LNCAP (cell line): ENCODE results near the gene SMC2.

Experiments
- TF ChIP-seq, protein P1 (sequence below): fragments of 450-650 bp; IDR thresholded peaks from 2 replicates; pipeline ENCODE4 v1.5.1; 2017; ENCODE audit warnings: mild to moderate bottlenecking

The SMC2 gene

DNA sequence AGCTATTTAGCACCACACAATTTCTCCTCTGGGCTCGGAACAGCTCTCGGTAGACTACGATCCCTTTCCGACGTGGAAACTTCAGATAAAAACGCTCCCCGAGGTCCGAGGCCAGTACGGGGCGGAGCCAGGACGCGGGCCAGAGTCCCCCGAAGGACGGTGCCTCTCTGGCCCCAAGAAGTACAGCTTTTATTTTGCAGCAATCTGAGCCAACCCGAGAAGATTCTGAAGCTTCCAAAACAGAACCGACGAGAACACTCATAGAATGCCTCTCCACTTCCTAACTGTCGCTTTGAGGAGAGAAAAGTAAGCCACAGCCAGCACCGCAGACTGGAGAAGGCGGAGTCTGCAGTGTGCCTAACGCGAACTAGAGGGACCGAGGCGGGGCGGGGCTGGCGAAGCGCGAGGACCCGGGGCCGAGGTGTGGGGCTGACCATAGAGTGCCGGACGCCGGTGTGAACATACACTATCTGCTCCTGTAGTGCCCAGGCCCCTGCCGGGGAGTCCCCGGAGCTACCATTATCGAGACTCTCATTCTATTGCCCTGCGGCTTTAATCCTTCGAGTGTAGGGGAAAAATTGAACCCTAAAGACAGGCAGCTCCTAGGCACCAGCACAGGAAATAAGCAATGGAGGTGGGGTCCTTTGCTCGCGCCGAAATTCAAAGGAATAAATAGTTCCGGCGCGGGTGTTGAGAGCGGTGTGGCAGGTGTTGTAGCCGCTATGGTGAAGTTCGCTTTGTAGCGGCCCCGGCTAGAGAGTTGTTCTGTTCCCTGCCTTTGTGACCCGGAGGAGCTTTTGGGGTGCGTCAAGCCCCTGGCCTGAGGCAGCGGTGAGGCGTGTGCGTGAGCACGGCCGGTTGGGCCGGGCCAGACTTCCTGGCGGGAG lies at the start of gene SMC2:
Gene SMC2 (plus strand): TSS at position 663 of the 887 bp plus-strand sequence. CDS start 1,076 bp downstream, outside the sequence.
- TF ChIP-seq, protein P1, sequence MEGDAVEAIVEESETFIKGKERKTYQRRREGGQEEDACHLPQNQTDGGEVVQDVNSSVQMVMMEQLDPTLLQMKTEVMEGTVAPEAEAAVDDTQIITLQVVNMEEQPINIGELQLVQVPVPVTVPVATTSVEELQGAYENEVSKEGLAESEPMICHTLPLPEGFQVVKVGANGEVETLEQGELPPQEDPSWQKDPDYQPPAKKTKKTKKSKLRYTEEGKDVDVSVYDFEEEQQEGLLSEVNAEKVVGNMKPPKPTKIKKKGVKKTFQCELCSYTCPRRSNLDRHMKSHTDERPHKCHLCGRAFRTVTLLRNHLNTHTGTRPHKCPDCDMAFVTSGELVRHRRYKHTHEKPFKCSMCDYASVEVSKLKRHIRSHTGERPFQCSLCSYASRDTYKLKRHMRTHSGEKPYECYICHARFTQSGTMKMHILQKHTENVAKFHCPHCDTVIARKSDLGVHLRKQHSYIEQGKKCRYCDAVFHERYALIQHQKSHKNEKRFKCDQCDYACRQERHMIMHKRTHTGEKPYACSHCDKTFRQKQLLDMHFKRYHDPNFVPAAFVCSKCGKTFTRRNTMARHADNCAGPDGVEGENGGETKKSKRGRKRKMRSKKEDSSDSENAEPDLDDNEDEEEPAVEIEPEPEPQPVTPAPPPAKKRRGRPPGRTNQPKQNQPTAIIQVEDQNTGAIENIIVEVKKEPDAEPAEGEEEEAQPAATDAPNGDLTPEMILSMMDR = no peak

DNA sequence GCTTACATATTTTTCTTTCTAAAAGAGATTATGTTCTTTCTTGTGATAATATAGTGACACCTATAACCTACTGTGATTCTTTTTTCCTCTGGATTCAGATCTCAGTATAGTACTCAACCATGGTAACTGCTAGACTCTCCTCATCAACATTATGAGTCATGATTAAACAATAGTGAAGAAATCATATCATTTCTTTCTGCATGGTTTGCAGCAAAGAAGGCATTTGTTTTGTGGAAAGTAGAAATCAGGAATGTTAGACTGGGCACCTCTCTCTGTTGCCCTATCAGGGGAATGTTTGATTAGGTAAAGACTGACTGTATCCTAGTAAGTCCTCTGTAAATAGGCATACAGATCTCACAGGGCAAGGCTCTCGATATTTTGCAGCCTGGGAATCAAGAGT lies 25.6 kb upstream of the SMC2 start:
- TF ChIP-seq, protein P1 = no peak

DNA sequence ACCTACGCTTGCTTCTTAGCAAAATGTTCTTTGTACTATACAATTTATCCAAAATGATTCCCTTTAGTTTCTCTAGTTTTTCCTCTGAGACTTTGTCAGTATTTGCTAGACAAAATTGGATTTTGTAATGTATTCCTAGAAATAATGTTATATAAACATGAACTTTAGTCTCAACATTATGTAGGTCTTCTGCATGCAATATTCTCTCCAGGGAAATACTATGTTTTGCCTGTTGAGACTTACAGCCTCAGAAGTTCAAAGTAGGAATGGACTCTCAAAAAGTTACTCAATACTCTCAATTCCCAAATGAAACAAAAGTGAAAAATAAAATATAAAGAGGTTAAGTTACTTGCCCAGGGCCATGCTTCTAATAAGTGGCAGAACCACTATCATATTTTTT lies 24.8 kb upstream of the SMC2 start:
- TF ChIP-seq, protein P1 = no peak

DNA sequence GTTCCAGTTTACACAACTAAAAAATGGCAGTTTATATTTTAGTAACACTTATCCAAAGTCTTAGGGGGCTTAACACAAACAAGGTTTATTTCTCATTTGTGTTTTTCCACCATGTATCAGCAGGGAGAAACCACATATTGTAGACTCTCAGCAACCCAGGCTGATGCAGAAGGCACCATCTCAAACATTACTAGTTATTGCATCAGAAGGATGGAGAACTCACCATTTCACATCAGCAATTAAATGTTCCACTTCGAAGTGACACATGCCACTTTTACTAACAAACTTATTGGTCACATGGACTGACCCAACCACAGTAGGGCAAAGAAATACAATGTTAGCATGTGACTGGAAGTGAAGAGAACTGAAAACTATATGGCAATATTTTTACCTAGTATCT lies 22.5 kb upstream of the SMC2 start:
- TF ChIP-seq, protein P1 = no peak

DNA sequence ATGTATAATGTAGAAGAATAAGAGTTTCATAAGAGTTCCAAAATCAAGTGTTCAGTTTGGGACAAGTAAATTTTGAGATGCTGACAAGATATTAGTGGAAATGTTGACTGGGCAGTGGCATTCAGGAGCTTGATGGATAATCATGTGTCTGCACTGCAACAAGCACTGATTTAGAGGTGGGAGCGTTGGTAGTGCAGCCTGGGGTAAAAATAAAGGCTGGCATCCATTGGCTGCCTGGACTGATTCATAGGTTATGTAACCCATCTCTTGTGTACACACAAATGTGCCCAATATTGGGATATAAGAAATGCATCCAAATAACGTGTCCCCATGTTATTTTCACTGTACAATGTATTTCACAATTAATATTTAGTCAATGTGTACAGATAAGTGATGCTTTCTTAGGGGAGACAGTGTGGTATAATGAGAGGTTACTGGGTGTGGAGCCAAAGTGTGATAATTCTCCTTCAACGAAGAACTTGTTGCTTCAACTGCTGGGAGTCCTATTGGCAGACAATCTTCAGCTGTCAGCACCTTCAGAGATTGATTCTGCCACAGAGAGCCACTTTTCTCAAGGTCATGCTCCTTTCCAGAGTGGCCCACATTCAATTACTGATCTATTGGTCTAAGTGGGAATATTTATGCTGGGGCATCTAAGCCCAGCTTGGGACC lies 20.9 kb upstream of the SMC2 start:
- TF ChIP-seq, protein P1 = no peak

DNA sequence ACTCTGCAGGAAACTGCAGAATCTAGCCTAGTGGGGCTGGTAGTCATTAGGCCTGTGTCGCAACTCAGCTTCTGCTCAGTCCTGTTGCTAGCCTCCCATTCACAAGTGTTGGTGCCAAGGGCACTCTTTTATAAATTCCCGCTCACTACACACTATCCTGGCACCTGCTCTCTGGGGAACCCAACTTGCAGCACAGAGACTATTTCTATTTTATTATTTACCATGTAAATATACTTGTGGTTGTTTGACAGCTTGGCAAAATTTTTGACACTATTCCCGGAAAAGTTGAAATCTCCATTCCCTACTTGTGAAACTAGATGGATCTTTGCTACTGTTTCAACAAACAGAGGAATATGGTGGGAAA lies 20.4 kb upstream of the SMC2 start:
- TF ChIP-seq, protein P1 = no peak

DNA sequence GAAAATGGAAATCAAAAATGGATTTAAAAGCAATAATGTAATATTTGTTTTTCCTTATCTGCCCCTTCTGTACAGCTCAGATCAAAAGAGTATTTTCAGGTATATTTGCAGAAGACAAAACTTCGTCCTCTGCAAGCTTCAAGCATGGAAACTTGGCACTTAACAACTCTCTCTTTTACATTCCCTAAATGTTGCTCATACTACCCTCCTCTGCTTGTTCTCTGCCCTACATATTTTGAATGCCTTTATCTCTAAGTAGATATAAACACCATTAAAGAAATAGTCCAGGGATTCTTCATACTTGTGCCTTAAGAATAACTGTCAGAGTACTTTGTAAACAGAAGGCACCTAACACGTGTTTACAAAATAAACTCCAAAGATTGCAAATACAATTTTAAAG lies 19.2 kb upstream of the SMC2 start:
- TF ChIP-seq, protein P1 = no peak
